ENCODE data around the gene TMTC1. TPM values are rescaled to one million over a fixed set of nuclear protein-coding genes. Genes with fewer than 3 reads are reported as not detected.

TMTC1 gene
- polyA plus RNA-seq, 1 donor (not counting 4 experiments of a cell fraction or from before 2014, with no cell fraction given): 3.7 TPM

DNA sequence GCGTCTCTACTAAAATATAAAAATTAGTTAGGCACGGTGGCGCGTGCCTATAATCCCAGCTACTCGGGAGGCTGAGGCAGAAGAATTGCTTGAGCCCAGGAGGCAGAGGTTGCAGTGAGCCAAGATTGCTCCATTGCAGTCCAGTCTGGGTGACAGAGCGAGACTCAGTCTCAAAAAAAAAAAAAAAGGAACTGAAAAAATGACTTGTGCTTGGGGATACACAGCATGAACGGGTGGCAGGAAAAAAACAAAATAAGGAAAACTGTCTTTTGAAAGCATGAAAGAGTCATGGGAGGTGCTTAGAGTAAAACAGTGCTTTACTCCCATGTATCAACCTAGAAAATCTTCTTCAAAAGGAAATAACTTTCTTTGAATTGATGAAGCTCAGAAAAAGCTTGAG is 80.8 kb downstream of the TMTC1 start:
- no peak overlapping the region for H3K9ac ChIP-seq (ENCODE audit: control insufficient read depth, extremely low read depth, insufficient read depth, low read length)
- H3K36me3 ChIP-seq (ENCODE audit: control insufficient read depth in 2 of 2, extremely low read depth in 1 of 2, insufficient read depth in 2 of 2, low read length in 2 of 2): no peaks in the 10 kb centered on the region
- no peaks in the 10 kb centered on the region for H3K4me1 ChIP-seq (ENCODE audit: control insufficient read depth, extremely low read depth, insufficient read depth, low read length)
- H3K27me3 ChIP-seq (ENCODE audit: control insufficient read depth, extremely low read depth, insufficient read depth, low read length): no peaks in the 10 kb centered on the region
- no peaks in the 10 kb centered on the region for H3K9me1 ChIP-seq (ENCODE audit: control insufficient read depth, extremely low read depth, insufficient read depth, low read length)
- no peak for FAIRE-seq
- no peaks in the 10 kb centered on the region for H3K9me3 ChIP-seq (ENCODE audit: control insufficient read depth, low read depth, low read length)
- no peaks in the 10 kb centered on the region for H4K20me1 ChIP-seq (ENCODE audit: control insufficient read depth, extremely low read depth, insufficient read depth, low read length)
- DNase-seq (ENCODE audit: low read depth, low spot score): no peak
- no peaks in the 10 kb centered on the region for H3K79me2 ChIP-seq (ENCODE audit: control insufficient read depth, insufficient read depth, low read length)
- dilution Hi-C loops (cut with MboI; ENCODE audit: extremely low pct_ligation_motif_present, low sequenced_read_pairs): no loop called here
- H2AFZ ChIP-seq (ENCODE audit: control insufficient read depth, low read length): no peak overlapping the region
- no peak overlapping the region for H3K4me2 ChIP-seq (ENCODE audit: control insufficient read depth, extremely low read depth, insufficient read depth, low read depth, low read length)
- TF ChIP-seq CTCF (optimal IDR thresholded peaks at IDR 0.05 in 1 of 3, IDR thresholded peaks at IDR 0.05 in 1 of 3, conservative IDR thresholded peaks at IDR 0.05 in 1 of 3; ENCODE audit: extremely low read depth in 1 of 3, insufficient read depth in 2 of 3, low read length in 3 of 3) (no peak), EZH2 (IDR thresholded peaks at IDR 0.05; ENCODE audit: low read length) (no peak)
- no peak overlapping the region for H3K27ac ChIP-seq (ENCODE audit: control insufficient read depth, insufficient read depth, low read length)
- no peak overlapping the region for H3K4me3 ChIP-seq (ENCODE audit: control insufficient read depth in 2 of 3, extremely low read depth in 1 of 3, insufficient read depth in 2 of 3, low read depth in 1 of 3, low read length in 3 of 3)

DNA sequence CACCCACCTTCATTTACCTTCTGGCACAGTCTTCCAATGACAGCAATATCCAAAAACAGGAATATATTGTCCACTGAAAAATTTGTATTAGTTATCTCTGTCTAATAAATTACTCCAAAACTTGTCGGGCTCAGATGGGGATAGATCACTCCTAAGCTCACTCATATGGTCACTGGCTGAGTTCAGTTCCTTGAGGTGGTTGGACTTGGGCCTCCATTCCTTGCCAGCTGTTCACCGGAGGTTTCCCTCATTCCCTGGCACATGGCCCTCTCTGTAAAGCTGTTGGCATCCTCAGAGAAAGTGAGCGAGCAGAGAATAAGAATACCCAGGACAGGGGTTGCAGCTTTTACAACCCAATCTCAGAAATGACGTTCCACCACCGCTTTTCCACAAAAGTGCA is 81.5 kb downstream of the TMTC1 start:
- Histone ChIP-seq H3K27ac (ENCODE audit: control insufficient read depth, insufficient read depth, low read length) (no peak overlapping the region), H3K4me1 (ENCODE audit: control insufficient read depth, extremely low read depth, insufficient read depth, low read length) (no peaks in the 10 kb centered on the region), H3K9ac (ENCODE audit: control insufficient read depth, extremely low read depth, insufficient read depth, low read length) (no peak overlapping the region), H3K9me1 (ENCODE audit: control insufficient read depth, extremely low read depth, insufficient read depth, low read length) (no peaks in the 10 kb centered on the region), H3K79me2 (ENCODE audit: control insufficient read depth, insufficient read depth, low read length) (no peaks in the 10 kb centered on the region), H3K4me3 (ENCODE audit: control insufficient read depth in 2 of 3, extremely low read depth in 1 of 3, insufficient read depth in 2 of 3, low read depth in 1 of 3, low read length in 3 of 3) (no peak overlapping the region), H3K27me3 (ENCODE audit: control insufficient read depth, extremely low read depth, insufficient read depth, low read length) (no peaks in the 10 kb centered on the region), H3K36me3 (ENCODE audit: control insufficient read depth in 2 of 2, extremely low read depth in 1 of 2, insufficient read depth in 2 of 2, low read length in 2 of 2) (no peaks in the 10 kb centered on the region), H3K4me2 (ENCODE audit: control insufficient read depth, extremely low read depth, insufficient read depth, low read depth, low read length) (no peak overlapping the region), H2AFZ (ENCODE audit: control insufficient read depth, low read length) (no peak overlapping the region), H4K20me1 (ENCODE audit: control insufficient read depth, extremely low read depth, insufficient read depth, low read length) (no peaks in the 10 kb centered on the region), H3K9me3 (ENCODE audit: control insufficient read depth, low read depth, low read length) (no peaks in the 10 kb centered on the region)
- FAIRE-seq: no peak
- DNase-seq (ENCODE audit: low read depth, low spot score): no peak
- dilution Hi-C loops (cut with MboI; ENCODE audit: extremely low pct_ligation_motif_present, low sequenced_read_pairs): no loop called here
- TF ChIP-seq EZH2 (IDR thresholded peaks at IDR 0.05; ENCODE audit: low read length) (no peak), CTCF (optimal IDR thresholded peaks at IDR 0.05 in 1 of 3, IDR thresholded peaks at IDR 0.05 in 1 of 3, conservative IDR thresholded peaks at IDR 0.05 in 1 of 3; ENCODE audit: extremely low read depth in 1 of 3, insufficient read depth in 2 of 3, low read length in 3 of 3) (no peak)
